Measurements from ENCODE around the gene BBOX1. TPM values are rescaled to one million over a fixed set of nuclear protein-coding genes. Genes with fewer than 3 reads are reported as not detected.

BBOX1 gene
- polyA plus RNA-seq, 1 experiment: 0.07 TPM

DNA sequence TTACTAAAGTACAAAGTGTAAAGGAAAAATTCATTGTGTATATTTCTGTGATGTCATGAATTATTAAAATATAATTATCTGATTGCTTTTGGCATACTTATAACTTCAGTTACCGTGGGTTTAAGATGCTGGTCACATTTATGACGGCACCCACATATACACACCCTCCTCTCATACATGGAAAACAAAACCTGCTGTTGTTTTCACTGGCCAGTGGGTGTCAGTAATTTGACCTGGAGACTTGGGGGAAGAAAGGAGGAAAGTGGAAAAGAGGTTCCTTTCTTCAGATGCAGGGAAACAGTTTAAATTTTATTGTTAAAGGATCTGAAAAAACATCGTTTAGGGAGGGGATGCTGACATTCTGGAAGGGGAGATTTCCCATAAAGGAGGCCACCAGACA, 742 bp upstream of the BBOX1 start:
- no peak for DNase-seq (ENCODE audit: low read depth, low spot score)
- no peak overlapping the region for H3K4me3 ChIP-seq (ENCODE audit: low read depth, low read length)
- ChIA-PET POLR2A (no interaction called here), CTCF (no interaction called here)
- no peaks in the 10 kb centered on the region for H3K9me3 ChIP-seq (ENCODE audit: control insufficient read depth, insufficient read depth, low read length)
- H3K27me3 ChIP-seq (ENCODE audit: control insufficient read depth, insufficient read depth, low read length): no peaks in the 10 kb centered on the region
- TF ChIP-seq, protein P1, sequence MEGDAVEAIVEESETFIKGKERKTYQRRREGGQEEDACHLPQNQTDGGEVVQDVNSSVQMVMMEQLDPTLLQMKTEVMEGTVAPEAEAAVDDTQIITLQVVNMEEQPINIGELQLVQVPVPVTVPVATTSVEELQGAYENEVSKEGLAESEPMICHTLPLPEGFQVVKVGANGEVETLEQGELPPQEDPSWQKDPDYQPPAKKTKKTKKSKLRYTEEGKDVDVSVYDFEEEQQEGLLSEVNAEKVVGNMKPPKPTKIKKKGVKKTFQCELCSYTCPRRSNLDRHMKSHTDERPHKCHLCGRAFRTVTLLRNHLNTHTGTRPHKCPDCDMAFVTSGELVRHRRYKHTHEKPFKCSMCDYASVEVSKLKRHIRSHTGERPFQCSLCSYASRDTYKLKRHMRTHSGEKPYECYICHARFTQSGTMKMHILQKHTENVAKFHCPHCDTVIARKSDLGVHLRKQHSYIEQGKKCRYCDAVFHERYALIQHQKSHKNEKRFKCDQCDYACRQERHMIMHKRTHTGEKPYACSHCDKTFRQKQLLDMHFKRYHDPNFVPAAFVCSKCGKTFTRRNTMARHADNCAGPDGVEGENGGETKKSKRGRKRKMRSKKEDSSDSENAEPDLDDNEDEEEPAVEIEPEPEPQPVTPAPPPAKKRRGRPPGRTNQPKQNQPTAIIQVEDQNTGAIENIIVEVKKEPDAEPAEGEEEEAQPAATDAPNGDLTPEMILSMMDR (IDR thresholded peaks at IDR 0.05; ENCODE audit: low read depth, low read length): 0 out of 2 replicates have a peak, but pooled peaks have one; percentile 4
- H3K27ac ChIP-seq (ENCODE audit: low read depth, low read length): no peak overlapping the region

DNA sequence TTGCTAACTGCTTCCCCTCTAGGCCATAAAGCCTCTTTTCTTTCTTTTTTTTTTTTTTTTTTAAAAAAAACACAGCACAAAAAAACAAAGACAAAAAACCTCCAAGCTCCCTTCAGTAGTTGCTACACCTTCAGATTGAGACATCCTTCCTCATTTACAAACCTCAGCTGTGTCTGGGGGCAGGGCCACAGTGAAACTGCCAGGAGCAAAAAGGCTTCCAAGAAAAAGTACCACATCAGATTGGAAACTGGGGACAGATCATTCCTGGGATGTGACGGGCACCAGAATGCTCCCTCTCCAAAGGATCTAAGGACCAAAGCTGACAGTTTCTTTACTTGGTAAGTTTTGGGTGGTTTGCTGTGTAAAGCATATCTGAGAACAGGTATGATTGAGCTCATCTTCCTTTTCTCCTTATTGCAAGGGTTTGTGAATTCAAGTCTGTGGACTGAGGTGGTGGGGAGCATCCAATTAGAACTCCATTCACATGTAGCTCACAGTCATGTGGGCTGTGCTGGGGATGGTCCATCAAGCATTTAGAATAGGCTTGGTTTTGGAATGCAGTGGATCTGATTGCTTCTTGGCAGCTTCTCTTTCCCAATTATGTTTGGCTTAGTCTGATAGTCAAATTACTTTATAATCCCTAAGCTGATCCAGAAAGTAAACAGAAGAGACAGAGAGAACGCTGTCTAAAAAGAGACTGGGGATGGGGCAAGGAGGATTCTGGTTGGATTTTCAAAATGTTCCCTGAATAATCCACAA, 705 bp downstream of the BBOX1 start:
- ChIA-PET POLR2A (no interaction called here), CTCF (interaction anchor here (1.4 to 2.2 kb wide), 2 partner anchors 118 to 445 kb away, joined by 4 to 10 read pairs; no protein-coding TSS in a partner anchor)
- H3K9me3 ChIP-seq (ENCODE audit: control insufficient read depth, insufficient read depth, low read length): no peaks in the 10 kb centered on the region
- H3K27me3 ChIP-seq (ENCODE audit: control insufficient read depth, insufficient read depth, low read length): no peaks in the 10 kb centered on the region
- DNase-seq (ENCODE audit: low read depth, low spot score): no peak
- TF ChIP-seq, protein P1 (IDR thresholded peaks at IDR 0.05; ENCODE audit: low read depth, low read length): no peak
- no peak overlapping the region for H3K27ac ChIP-seq (ENCODE audit: low read depth, low read length)
- no peak overlapping the region for H3K4me3 ChIP-seq (ENCODE audit: low read depth, low read length)

DNA sequence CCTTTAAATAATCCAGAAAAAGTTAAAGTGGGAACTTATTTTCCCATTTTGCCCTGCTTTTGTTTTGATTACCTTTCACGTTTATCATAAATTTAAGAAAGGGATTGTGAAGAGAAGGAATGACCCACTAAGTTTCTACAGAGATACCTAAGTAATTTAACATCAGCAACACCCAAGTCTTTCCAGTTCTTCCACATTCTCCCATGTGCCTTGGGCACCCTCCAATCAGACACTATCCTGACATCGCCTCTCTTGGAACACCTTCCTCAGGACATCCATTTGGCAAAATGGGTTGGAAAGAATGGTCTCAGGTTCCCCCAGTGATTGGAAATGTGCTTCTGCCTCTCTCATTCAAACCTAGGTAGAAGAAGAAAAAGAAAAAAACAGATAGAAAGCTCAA, 6.3 kb downstream of the BBOX1 start:
- POLR2A ChIA-PET: no interaction called here
- H3K27ac ChIP-seq (ENCODE audit: low read depth, low read length): no peak overlapping the region
- TF ChIP-seq, protein P1 (IDR thresholded peaks at IDR 0.05; ENCODE audit: low read depth, low read length): no peak
- DNase-seq (ENCODE audit: low read depth, low spot score): no peak
- no peaks in the 10 kb centered on the region for H3K27me3 ChIP-seq (ENCODE audit: control insufficient read depth, insufficient read depth, low read length)
- no peaks in the 10 kb centered on the region for H3K9me3 ChIP-seq (ENCODE audit: control insufficient read depth, insufficient read depth, low read length)
- CTCF ChIA-PET: no interaction called here
- no peak overlapping the region for H3K4me3 ChIP-seq (ENCODE audit: low read depth, low read length)

DNA sequence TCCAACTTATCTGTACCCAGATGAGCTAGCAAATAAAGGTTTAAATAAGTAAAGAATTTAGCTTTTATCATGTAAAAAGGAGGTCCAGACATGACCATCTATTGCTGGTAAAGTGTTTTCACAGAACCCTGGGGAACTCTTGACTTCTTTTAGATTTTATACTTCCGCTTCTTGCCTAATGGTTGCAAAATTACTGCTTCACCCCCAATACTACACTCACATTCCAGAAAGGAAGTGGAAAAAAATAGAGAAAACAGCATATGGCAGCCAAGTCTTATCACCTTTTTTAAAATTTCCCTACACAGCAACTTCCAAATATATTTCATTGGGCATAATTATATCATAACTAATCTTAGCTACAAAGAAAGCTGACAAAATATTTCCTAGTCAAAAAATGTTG, 12.1 kb downstream of the BBOX1 start:
- Histone ChIP-seq H3K27me3 (ENCODE audit: control insufficient read depth, insufficient read depth, low read length) (no peaks in the 10 kb centered on the region), H3K4me3 (ENCODE audit: low read depth, low read length) (no peak overlapping the region), H3K9me3 (ENCODE audit: control insufficient read depth, insufficient read depth, low read length) (no peaks in the 10 kb centered on the region), H3K27ac (ENCODE audit: low read depth, low read length) (no peak overlapping the region)
- ChIA-PET POLR2A (no interaction called here), CTCF (no interaction called here)
- TF ChIP-seq, protein P1 (IDR thresholded peaks at IDR 0.05; ENCODE audit: low read depth, low read length): no peak
- DNase-seq (ENCODE audit: low read depth, low spot score): no peak

DNA sequence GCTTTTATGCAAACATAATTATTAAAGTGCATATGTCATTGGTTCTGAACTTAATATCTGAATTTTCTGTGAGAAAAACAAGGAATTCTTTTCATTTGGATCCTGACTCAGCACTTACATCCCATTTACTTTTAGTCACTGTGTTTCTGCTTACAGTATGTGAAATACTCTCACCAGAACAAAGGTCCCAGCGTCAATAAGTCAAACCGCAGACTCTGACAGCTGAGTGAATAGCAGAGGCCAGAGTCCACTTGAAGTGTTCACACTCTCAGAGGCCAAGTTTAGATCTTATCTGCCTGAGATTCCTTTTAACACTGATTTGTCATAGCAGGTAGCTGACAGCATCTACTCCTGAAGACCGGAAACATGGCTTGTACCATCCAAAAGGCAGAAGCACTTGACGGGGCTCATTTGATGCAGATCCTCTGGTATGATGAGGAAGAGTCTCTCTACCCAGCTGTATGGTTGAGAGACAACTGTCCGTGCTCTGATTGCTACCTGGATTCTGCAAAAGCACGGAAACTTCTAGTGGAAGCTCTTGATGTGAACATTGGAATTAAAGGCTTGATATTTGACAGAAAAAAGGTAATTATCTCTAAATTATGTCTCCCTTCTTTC, 14.6 kb downstream of the BBOX1 start:
- Histone ChIP-seq H3K27ac (ENCODE audit: low read depth, low read length) (no peak overlapping the region), H3K9me3 (ENCODE audit: control insufficient read depth, insufficient read depth, low read length) (no peaks in the 10 kb centered on the region; the same call in 1 of the 2 replicates), H3K4me3 (ENCODE audit: low read depth, low read length) (no peak overlapping the region), H3K27me3 (ENCODE audit: control insufficient read depth, insufficient read depth, low read length) (no peaks in the 10 kb centered on the region)
- TF ChIP-seq, protein P1 (IDR thresholded peaks at IDR 0.05; ENCODE audit: low read depth, low read length): no peak
- ChIA-PET CTCF (no interaction called here), POLR2A (no interaction called here)
- DNase-seq (ENCODE audit: low read depth, low spot score): no peak

Data from AG04450 (cell line).